ENCODE data around the gene CORO2A.

The CORO2A gene

DNA sequence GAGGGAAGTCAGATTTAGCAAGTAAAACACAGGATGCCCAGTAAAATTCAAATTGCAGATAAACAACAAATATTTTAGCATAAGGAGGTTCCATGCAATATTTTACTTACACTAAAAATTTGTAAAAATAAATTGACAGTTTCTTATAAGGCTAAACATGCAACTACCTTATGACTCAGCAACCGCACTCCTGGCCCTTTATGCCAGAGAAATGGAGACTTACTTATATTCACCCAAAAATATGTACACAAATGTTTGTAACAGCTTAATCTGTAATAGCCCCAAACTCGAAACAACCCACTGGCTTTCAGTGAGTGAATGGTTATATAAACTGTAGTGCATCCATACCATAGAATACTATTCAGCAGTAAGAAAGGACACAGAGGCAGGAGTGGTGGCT lies 44.9 kb downstream of the CORO2A start:
- no peaks in the 10 kb centered on the region for H3K9me3 ChIP-seq (ENCODE audit: control insufficient read depth in 5 of 5, low read length in 5 of 5)
- H3K4me1 ChIP-seq (ENCODE audit: control insufficient read depth in 5 of 5, insufficient read depth in 5 of 5, low read length in 5 of 5): peaks cover 0 to 5% (median 0%) of the 10 kb centered on the region in 5 donors
- no peak overlapping the region for H3K27ac ChIP-seq (ENCODE audit: low read depth, low read length)
- H3K36me3 ChIP-seq (ENCODE audit: control insufficient read depth in 5 of 5, insufficient read depth in 5 of 5, low read length in 5 of 5): no peaks in the 10 kb centered on the region
- H3K9ac ChIP-seq (ENCODE audit: low read length in 5 of 5): no peak overlapping the region
- H3K27me3 ChIP-seq (ENCODE audit: control insufficient read depth in 5 of 5, insufficient read depth in 4 of 5, low read length in 5 of 5): no peaks in the 10 kb centered on the region
- no peak overlapping the region for H3K4me3 ChIP-seq (ENCODE audit: low read depth in 1 of 5, low read length in 5 of 5)

DNA sequence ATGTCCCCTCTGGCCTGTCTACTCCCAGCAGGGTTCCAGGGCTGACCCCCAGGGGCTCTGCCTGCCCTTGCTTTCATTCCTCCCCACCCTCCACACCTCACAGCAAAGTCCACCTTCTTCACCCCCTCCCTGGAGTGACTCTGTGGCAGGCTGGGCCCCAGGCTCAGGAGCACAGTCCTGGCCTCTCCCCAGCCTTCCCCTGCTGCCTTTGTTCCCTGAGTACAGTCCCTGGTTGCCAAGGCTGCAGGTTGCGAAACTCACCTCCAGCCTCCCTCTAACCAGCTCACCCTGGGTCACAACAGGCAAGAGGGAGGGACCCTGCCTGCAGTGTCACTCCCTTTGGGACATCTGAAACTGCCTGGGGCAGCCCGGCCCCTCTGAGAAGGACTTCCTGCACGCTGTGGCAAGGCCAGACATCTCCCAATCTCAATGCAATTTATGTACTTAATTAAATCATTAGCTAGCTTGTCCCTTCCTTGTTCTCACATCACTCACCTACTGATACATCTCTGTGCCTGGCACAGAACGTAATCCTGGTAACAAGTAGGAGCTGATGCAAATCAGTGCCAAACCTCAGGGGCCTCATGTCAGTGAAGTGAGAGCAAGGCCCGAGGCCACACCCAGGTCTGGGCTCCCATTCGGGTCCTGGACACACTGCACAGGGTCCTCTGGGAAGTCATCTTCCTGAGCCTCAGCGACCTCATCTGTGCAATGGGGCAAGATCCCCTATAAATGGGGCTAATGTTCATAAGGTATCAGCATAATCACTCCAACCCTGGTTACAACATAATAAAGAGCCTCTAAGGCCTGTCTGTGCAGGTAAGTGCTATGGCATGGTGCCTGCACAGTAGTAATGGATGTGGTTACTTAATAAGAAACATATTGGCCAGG lies 46.1 kb downstream of the CORO2A start:
- H3K36me3 ChIP-seq (ENCODE audit: control insufficient read depth in 5 of 5, insufficient read depth in 5 of 5, low read length in 5 of 5): no peaks in the 10 kb centered on the region
- no peak overlapping the region for H3K4me3 ChIP-seq (ENCODE audit: low read depth in 1 of 5, low read length in 5 of 5)
- H3K9me3 ChIP-seq (ENCODE audit: control insufficient read depth in 5 of 5, low read length in 5 of 5): no peaks in the 10 kb centered on the region
- H3K27ac ChIP-seq (ENCODE audit: low read depth, low read length): no peak overlapping the region
- no peak overlapping the region for H3K9ac ChIP-seq (ENCODE audit: low read length in 5 of 5)
- peaks cover 0 to 8% (median 5%) of the 10 kb centered on the region in 5 donors for H3K4me1 ChIP-seq (ENCODE audit: control insufficient read depth in 5 of 5, insufficient read depth in 5 of 5, low read length in 5 of 5)
- H3K27me3 ChIP-seq (ENCODE audit: control insufficient read depth in 5 of 5, insufficient read depth in 4 of 5, low read length in 5 of 5): no peaks in the 10 kb centered on the region

DNA sequence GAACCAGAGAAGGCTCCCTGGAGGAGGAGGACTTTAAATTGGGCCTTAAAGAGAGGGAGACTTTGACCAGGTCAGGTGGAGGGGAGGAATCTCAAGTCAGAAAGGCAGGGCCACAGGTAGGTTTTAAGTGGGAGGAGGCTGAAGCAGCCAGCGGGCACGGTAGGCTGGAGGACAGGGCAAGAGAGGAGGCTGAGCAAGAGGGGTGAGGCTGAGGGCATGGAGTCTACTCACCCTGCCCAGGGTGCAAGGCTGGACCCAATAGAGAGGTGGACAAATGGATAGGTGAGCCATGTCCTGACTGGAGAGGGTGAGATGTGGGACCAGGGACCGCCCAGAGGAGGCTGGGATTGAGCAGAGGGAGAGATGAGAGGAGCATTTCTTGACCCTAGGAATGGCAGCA lies 47.8 kb downstream of the CORO2A start:
- no peaks in the 10 kb centered on the region for H3K9me3 ChIP-seq (ENCODE audit: control insufficient read depth in 5 of 5, low read length in 5 of 5)
- H3K4me3 ChIP-seq (ENCODE audit: low read depth in 1 of 5, low read length in 5 of 5): no peak overlapping the region
- H3K27ac ChIP-seq (ENCODE audit: low read depth, low read length): no peak overlapping the region
- no peaks in the 10 kb centered on the region for H3K36me3 ChIP-seq (ENCODE audit: control insufficient read depth in 5 of 5, insufficient read depth in 5 of 5, low read length in 5 of 5)
- H3K27me3 ChIP-seq (ENCODE audit: control insufficient read depth in 5 of 5, insufficient read depth in 4 of 5, low read length in 5 of 5): no peaks in the 10 kb centered on the region
- peaks cover 0 to 6% (median 3%) of the 10 kb centered on the region in 5 donors for H3K4me1 ChIP-seq (ENCODE audit: control insufficient read depth in 5 of 5, insufficient read depth in 5 of 5, low read length in 5 of 5)
- no peak overlapping the region for H3K9ac ChIP-seq (ENCODE audit: low read length in 5 of 5)

DNA sequence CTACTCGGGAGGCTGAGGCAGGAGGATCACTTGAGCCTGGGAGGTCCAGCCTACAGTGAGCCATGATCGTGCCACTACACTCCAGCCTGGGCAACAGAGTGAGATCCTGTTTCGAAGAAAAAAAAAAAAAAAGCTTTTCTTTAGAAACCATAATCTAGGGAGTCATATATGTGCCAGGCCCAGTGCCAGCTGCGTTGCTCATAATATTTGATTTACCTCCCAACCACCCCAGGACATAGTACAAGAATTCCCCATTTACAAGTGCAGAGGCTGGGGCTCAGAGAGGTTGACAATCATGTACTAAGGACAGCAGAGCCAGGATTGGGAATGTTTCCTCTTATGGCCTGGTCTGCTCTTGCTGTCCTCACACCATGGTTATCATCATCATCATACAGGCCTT lies 48.4 kb downstream of the CORO2A start:
- Histone ChIP-seq H3K36me3 (ENCODE audit: control insufficient read depth in 5 of 5, insufficient read depth in 5 of 5, low read length in 5 of 5) (no peaks in the 10 kb centered on the region), H3K9ac (ENCODE audit: low read length in 5 of 5) (no peak overlapping the region)

DNA sequence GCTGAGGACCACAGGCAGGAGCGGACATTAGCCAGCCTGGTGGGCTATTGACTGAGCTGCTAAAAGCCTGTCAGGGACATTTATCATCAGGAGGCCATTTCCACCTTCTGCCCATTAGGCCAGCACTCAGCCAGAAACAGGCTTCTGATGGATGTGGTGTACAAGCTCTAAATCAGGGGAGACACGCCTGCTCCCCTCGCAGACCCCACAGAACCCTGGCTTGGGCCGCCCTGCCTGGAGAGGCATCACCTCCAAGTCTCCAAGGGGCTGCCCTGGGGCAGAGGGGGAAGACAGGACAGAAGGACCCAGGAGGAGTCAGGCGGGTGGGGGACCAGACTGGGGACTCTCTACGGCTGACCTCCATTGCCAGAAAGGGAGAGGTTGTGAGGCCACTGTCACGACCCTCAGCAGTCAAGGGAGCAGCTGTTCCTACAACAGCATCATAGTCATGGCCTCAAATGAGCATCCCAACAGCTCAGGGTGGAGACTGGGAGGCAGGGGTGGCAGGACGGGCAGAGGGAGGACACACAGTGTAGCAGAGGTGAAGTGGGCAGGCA lies 49.4 kb downstream of the CORO2A start:
- Histone ChIP-seq H3K9ac (ENCODE audit: low read length in 5 of 5) (no peak overlapping the region), H3K4me1 (ENCODE audit: control insufficient read depth in 5 of 5, insufficient read depth in 5 of 5, low read length in 5 of 5) (peaks cover 0 to 6% (median 3%) of the 10 kb centered on the region in 5 donors), H3K36me3 (ENCODE audit: control insufficient read depth in 5 of 5, insufficient read depth in 5 of 5, low read length in 5 of 5) (no peaks in the 10 kb centered on the region), H3K9me3 (ENCODE audit: control insufficient read depth in 5 of 5, low read length in 5 of 5) (no peaks in the 10 kb centered on the region), H3K27me3 (ENCODE audit: control insufficient read depth in 5 of 5, insufficient read depth in 4 of 5, low read length in 5 of 5) (no peaks in the 10 kb centered on the region), H3K4me3 (ENCODE audit: low read depth in 1 of 5, low read length in 5 of 5) (no peak overlapping the region), H3K27ac (ENCODE audit: low read depth, low read length) (no peak overlapping the region)

More for the DNA sequence above, 48.4 kb downstream of the CORO2A start:
- Histone ChIP-seq H3K9me3 (ENCODE audit: control insufficient read depth in 5 of 5, low read length in 5 of 5) (no peaks in the 10 kb centered on the region), H3K4me3 (ENCODE audit: low read depth in 1 of 5, low read length in 5 of 5) (no peak overlapping the region), H3K27me3 (ENCODE audit: control insufficient read depth in 5 of 5, insufficient read depth in 4 of 5, low read length in 5 of 5) (no peaks in the 10 kb centered on the region), H3K27ac (ENCODE audit: low read depth, low read length) (no peak overlapping the region), H3K4me1 (ENCODE audit: control insufficient read depth in 5 of 5, insufficient read depth in 5 of 5, low read length in 5 of 5) (peaks cover 0 to 6% (median 3%) of the 10 kb centered on the region in 5 donors)

DNA sequence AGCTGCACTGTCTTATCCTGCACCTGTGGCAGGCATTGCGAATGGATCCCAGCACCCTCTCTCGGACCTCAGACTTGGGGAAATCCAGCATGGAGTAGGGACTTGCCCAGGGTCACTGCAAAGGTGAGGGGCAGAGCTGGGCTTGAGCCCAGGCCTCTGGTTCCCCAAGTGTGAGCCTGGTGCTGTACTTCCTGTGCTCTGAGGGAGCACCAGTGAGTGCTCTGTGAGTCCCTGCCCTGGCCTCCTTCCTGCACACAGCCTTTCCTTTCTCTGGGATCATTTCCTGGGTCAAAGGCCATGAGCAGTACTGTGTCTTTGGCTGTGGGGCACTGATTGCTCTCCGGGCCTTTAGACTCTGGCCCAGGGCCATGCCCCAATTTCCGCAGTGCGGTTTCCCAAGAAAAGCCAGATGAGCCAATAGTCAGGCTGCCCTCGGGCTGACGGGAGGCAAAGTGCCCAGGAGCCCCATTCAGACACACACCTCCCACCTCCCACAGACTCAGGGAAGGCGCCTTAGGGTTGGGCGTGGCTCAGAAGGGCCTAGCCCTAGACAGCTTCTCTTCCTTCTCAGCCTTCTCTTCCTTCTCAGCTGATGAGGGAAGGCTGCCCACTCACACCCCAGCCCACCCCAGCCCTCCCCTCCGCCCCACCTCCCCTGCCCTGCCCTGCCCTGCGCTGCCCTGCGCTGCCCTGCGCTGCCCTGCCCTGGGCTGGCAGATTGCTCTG lies 50.1 kb downstream of the CORO2A start:
- no peak overlapping the region for H3K9ac ChIP-seq (ENCODE audit: low read length in 5 of 5)
- H3K36me3 ChIP-seq (ENCODE audit: control insufficient read depth in 5 of 5, insufficient read depth in 5 of 5, low read length in 5 of 5): no peaks in the 10 kb centered on the region
- no peak overlapping the region for H3K27ac ChIP-seq (ENCODE audit: low read depth, low read length)
- H3K9me3 ChIP-seq (ENCODE audit: control insufficient read depth in 5 of 5, low read length in 5 of 5): no peaks in the 10 kb centered on the region
- peak overlapping the region in 1 of 5 donors; percentile 13 for H3K4me3 ChIP-seq (ENCODE audit: low read depth in 1 of 5, low read length in 5 of 5)
- peaks cover 0 to 6% (median 3%) of the 10 kb centered on the region in 5 donors for H3K4me1 ChIP-seq (ENCODE audit: control insufficient read depth in 5 of 5, insufficient read depth in 5 of 5, low read length in 5 of 5)
- H3K27me3 ChIP-seq (ENCODE audit: control insufficient read depth in 5 of 5, insufficient read depth in 4 of 5, low read length in 5 of 5): no peaks in the 10 kb centered on the region

DNA sequence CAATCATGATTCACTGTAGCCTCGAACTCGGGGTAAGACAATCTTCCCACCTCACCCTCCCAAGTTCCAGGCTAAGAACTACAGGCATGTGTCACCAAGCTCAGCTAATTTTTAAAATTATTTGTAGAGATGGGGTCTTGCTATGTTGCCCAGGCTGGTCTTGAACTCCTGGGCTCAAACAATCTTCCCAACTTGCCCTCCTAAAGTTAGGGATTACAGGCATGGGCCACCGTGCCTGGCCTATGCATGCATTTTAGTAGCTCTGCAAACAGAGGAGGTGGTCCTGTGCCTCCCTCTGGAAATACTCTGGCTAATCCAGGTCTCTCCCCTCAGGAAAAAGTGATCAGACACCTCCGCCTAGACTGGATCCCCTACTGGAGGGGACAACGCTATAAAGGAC lies 51.9 kb downstream of the CORO2A start:
- Histone ChIP-seq H3K27ac (ENCODE audit: low read depth, low read length) (no peak overlapping the region), H3K36me3 (ENCODE audit: control insufficient read depth in 5 of 5, insufficient read depth in 5 of 5, low read length in 5 of 5) (no peaks in the 10 kb centered on the region), H3K9ac (ENCODE audit: low read length in 5 of 5) (no peak overlapping the region), H3K9me3 (ENCODE audit: control insufficient read depth in 5 of 5, low read length in 5 of 5) (no peaks in the 10 kb centered on the region), H3K4me3 (ENCODE audit: low read depth in 1 of 5, low read length in 5 of 5) (no peak overlapping the region), H3K27me3 (ENCODE audit: control insufficient read depth in 5 of 5, insufficient read depth in 4 of 5, low read length in 5 of 5) (no peaks in the 10 kb centered on the region), H3K4me1 (ENCODE audit: control insufficient read depth in 5 of 5, insufficient read depth in 5 of 5, low read length in 5 of 5) (peaks cover 0 to 6% (median 3%) of the 10 kb centered on the region in 5 donors)

DNA sequence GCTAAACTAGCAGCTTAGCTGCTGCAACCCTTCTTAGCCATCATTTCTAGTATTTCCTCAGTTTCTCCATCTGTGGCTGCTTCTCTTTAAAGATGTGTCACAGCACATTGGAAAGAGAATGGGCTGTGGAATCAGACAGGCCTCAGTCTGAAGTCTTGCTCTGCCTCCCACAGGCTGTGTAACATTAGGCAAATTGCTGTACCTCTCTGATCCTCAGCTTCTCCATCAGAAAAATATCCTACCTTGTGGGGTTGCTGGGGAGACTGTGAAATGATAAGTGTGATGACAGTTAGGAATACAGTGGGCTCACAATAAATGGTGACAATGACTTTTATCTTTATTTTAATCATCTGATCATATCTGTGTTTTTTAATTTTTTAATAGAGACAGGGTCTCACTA lies 55.9 kb downstream of the CORO2A start:
- H3K27ac ChIP-seq (ENCODE audit: low read depth, low read length): no peak overlapping the region
- H3K36me3 ChIP-seq (ENCODE audit: control insufficient read depth in 5 of 5, insufficient read depth in 5 of 5, low read length in 5 of 5): no peaks in the 10 kb centered on the region
- no peaks in the 10 kb centered on the region for H3K27me3 ChIP-seq (ENCODE audit: control insufficient read depth in 5 of 5, insufficient read depth in 4 of 5, low read length in 5 of 5)
- H3K4me3 ChIP-seq (ENCODE audit: low read depth in 1 of 5, low read length in 5 of 5): no peak overlapping the region
- H3K9me3 ChIP-seq (ENCODE audit: control insufficient read depth in 5 of 5, low read length in 5 of 5): no peaks in the 10 kb centered on the region
- H3K4me1 ChIP-seq (ENCODE audit: control insufficient read depth in 5 of 5, insufficient read depth in 5 of 5, low read length in 5 of 5): no peaks in the 10 kb centered on the region
- no peak overlapping the region for H3K9ac ChIP-seq (ENCODE audit: low read length in 5 of 5)

DNA sequence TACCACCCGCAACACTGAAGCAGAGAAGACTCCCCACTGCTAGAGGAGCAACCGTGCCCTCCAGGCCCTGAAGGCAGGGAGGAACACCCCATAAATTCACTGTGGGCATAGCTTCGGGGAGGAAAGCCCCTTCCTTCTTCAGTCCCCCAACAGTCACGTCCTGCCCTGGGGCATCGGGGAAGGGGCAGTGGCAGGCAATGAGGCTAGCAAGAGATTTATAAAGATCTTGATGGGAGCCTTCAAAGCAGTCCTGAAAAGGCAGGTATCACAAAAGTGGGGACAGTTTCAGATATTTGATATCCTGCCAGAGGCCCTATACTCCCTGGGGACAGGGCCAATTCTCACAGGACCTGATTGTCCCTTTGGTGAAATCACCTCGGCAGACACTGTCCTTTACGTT lies 56.5 kb downstream of the CORO2A start:
- Histone ChIP-seq H3K36me3 (ENCODE audit: control insufficient read depth in 5 of 5, insufficient read depth in 5 of 5, low read length in 5 of 5) (no peaks in the 10 kb centered on the region), H3K4me1 (ENCODE audit: control insufficient read depth in 5 of 5, insufficient read depth in 5 of 5, low read length in 5 of 5) (no peaks in the 10 kb centered on the region), H3K4me3 (ENCODE audit: low read depth in 1 of 5, low read length in 5 of 5) (no peak overlapping the region), H3K27ac (ENCODE audit: low read depth, low read length) (no peak overlapping the region), H3K9ac (ENCODE audit: low read length in 5 of 5) (no peak overlapping the region), H3K9me3 (ENCODE audit: control insufficient read depth in 5 of 5, low read length in 5 of 5) (no peaks in the 10 kb centered on the region), H3K27me3 (ENCODE audit: control insufficient read depth in 5 of 5, insufficient read depth in 4 of 5, low read length in 5 of 5) (no peaks in the 10 kb centered on the region)

DNA sequence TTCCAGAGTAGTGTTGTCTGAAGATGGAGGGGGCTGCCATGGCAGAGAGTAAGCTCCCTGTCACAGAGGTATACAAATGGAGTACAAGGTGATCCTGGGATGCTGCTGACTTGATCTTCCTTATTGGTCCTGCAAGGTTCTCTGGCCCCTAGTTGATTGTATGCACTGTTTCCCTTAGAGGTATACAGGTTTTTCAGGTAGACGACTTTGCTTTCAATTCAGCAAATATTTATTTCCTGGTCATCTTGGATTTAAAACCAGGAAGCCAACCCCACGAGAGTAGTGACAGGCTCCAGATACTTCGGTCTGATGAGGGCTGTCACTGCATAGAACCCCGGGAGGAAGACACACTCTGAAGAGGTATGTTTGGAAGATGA lies 56.9 kb downstream of the CORO2A start:
- Histone ChIP-seq H3K36me3 (ENCODE audit: control insufficient read depth in 5 of 5, insufficient read depth in 5 of 5, low read length in 5 of 5) (no peaks in the 10 kb centered on the region), H3K9me3 (ENCODE audit: control insufficient read depth in 5 of 5, low read length in 5 of 5) (no peaks in the 10 kb centered on the region), H3K9ac (ENCODE audit: low read length in 5 of 5) (no peak overlapping the region), H3K27ac (ENCODE audit: low read depth, low read length) (no peak overlapping the region), H3K4me1 (ENCODE audit: control insufficient read depth in 5 of 5, insufficient read depth in 5 of 5, low read length in 5 of 5) (no peaks in the 10 kb centered on the region), H3K4me3 (ENCODE audit: low read depth in 1 of 5, low read length in 5 of 5) (no peak overlapping the region), H3K27me3 (ENCODE audit: control insufficient read depth in 5 of 5, insufficient read depth in 4 of 5, low read length in 5 of 5) (no peaks in the 10 kb centered on the region)
